Right ventricle myocardium inferior (tissue), 1 donor: ENCODE data around the gene SLC1A4. TPM values are rescaled to one million over a fixed set of nuclear protein-coding genes. Genes with fewer than 3 reads are reported as not detected.

ENCODE experiments used
- ATAC-seq: fragments of 200-7000 bp; cut with Tn5 transposase; one replicate; pipeline ENCODE4 v1.9.1; 2020; ENCODE audit warnings: mild to moderate bottlenecking, moderate library complexity
- DNase-seq: peaks from one replicate; pipeline ENCODE4 v3.0.0; 2021; ENCODE audit errors: missing footprints
- intact Hi-C: fragments of 100-400 bp; cut with DNase I; formaldehyde crosslinking; loops from one replicate; pipeline ENCODE4 v1.11.0; 2022
- long read RNA-seq: library from polyadenylated mRNA; unstranded; transcript quantifications from one replicate; pipeline ENCODE4 v2.0.0, GENCODE V29; 2021
- total RNA-seq: library from RNA; stranded (reverse); fragmentation: NEBNext Ultra II Directional; extraction: Animal tissue kit (Norgen Biotek cat#: 25700); gene quantifications from one replicate; pipeline ENCODE4 v1.2.1, GENCODE V29; 2021
- donor health status: DM: no; HTN: yes; CAD: no; lungs with severe emphysema.

The SLC1A4 gene
- 6.5 TPM for total RNA-seq
- long read RNA-seq, full-length matches to known transcripts: 19 of 20 reads
- long read RNA-seq, partial matches to known transcripts: 1 of 20 reads
- long read RNA-seq, other reads (novel, unspliced or antisense): 0 of 20 reads

GRCh38 chr2:64989126-64989981 is at the start of gene SLC1A4:
SLC1A4 (plus strand) TSS chr2:64989399; CDS start chr2:64989644, 245 bp downstream.
- DNase-seq (peak; percentile 94), ATAC-seq (peak; percentile 95)
- intact Hi-C loops: loop anchor here (1.0 to 5.0 kb wide), 2 partner anchors 51 to 72 kb away; no protein-coding TSS in a partner anchor

GRCh38 chr2:64941143-64941542 is 48.1 kb upstream of the SLC1A4 start:
- intact Hi-C loops: no loop called here
- DNase-seq (no peak), ATAC-seq (no peak)

- no peak for ATAC-seq
- intact Hi-C loops: no loop called here
- DNase-seq: no peak
Observed at GRCh38 chr2:64941801-64942200, 47.4 kb upstream of the SLC1A4 start.

- ATAC-seq (no peak), DNase-seq (no peak)
- intact Hi-C loops: no loop called here
Observed at GRCh38 chr2:64942693-64943092, 46.5 kb upstream of the SLC1A4 start.

GRCh38 chr2:64943387-64944150 is 45.6 kb upstream of the SLC1A4 start:
- intact Hi-C loops: no loop called here
- ATAC-seq (peak; percentile 57), DNase-seq (no peak)

GRCh38 chr2:64944484-64944883 is 44.7 kb upstream of the SLC1A4 start:
- ATAC-seq: no peak
- intact Hi-C loops: no loop called here
- no peak for DNase-seq

GRCh38 chr2:64945973-64946768 is 43.0 kb upstream of the SLC1A4 start:
- no peak for ATAC-seq
- DNase-seq: no peak
- intact Hi-C loops: no loop called here

- no peak for ATAC-seq
- DNase-seq: no peak
- intact Hi-C loops: no loop called here
Observed at GRCh38 chr2:64946769-64947247, 42.4 kb upstream of the SLC1A4 start.

- DNase-seq (no peak), ATAC-seq (no peak)
- intact Hi-C loops: no loop called here
Observed at GRCh38 chr2:64947885-64948284, 41.3 kb upstream of the SLC1A4 start.

GRCh38 chr2:64950226-64951160 is 38.7 kb upstream of the SLC1A4 start:
- no peak for DNase-seq
- no peak for ATAC-seq
- intact Hi-C loops: no loop called here

- DNase-seq: no peak
- no peak for ATAC-seq
- intact Hi-C loops: no loop called here
Observed at GRCh38 chr2:64951306-64951953, 37.8 kb upstream of the SLC1A4 start.

GRCh38 chr2:64952096-64952495 is 37.1 kb upstream of the SLC1A4 start:
- intact Hi-C loops: no loop called here
- no peak for ATAC-seq
- DNase-seq: no peak

- ATAC-seq (no peak), DNase-seq (no peak)
- intact Hi-C loops: no loop called here
Observed at GRCh38 chr2:64952511-64953482, 36.4 kb upstream of the SLC1A4 start.

- intact Hi-C loops: no loop called here
- DNase-seq (no peak), ATAC-seq (no peak)
Observed at GRCh38 chr2:64955467-64955866, 33.7 kb upstream of the SLC1A4 start.

- DNase-seq: no peak
- intact Hi-C loops: no loop called here
- peak; percentile 90 for ATAC-seq
Observed at GRCh38 chr2:64957109-64957903, 31.9 kb upstream of the SLC1A4 start.
